ENCODE data around the gene WNT3A. TPM values are rescaled to one million over a fixed set of nuclear protein-coding genes. Genes with fewer than 3 reads are reported as not detected.
A peak's percentile ranks its signal among the peaks of the same experiment; 100 is the strongest.

Gene WNT3A
- total RNA-seq, 2 experiments from 2014 or later, result not detected

GRCh38 chr1:228079013-228079412 is 72.2 kb downstream of the WNT3A start:
- Mint-ChIP-seq H3K4me3 (no peak overlapping the region), H3K4me1 (ENCODE audit: low read depth) (peaks cover 18% of the 10 kb centered on the region), H3K36me3 (ENCODE audit: low read depth) (peaks cover 12% of the 10 kb centered on the region), H3K9me3 (no peaks in the 10 kb centered on the region), H3K27me3 (ENCODE audit: low read depth) (no peaks in the 10 kb centered on the region), H3K27ac (no peak overlapping the region)
- DNase-seq, result peak; percentile 2
- intact Hi-C loops (cut with micrococcal nuclease), result no loop called here
- CTCF ChIA-PET, result interaction anchor here (1.4 kb wide), 1 partner anchor 80 kb away, joined by 3 read pairs; no protein-coding TSS in a partner anchor

GRCh38 chr1:228079601-228080263 is 72.9 kb downstream of the WNT3A start:
- Mint-ChIP-seq H3K9me3 (no peaks in the 10 kb centered on the region), H3K36me3 (ENCODE audit: low read depth) (peaks cover 18% of the 10 kb centered on the region), H3K27ac (no peak overlapping the region), H3K27me3 (ENCODE audit: low read depth) (no peaks in the 10 kb centered on the region), H3K4me1 (ENCODE audit: low read depth) (peaks cover 25% of the 10 kb centered on the region), H3K4me3 (no peak overlapping the region)
- CTCF ChIA-PET, result interaction anchor here (1.4 kb wide), 1 partner anchor 80 kb away, joined by 3 read pairs; no protein-coding TSS in a partner anchor
- intact Hi-C loops (cut with micrococcal nuclease), result loop anchor here (5.0 kb wide), 1 partner anchor 77 kb away; no protein-coding TSS in a partner anchor
- DNase-seq, result no peak

- H3K27me3 Mint-ChIP-seq (ENCODE audit: low read depth), result no peaks in the 10 kb centered on the region
- CTCF ChIA-PET, result interaction anchor here (0.6 kb wide), 1 partner anchor 56 kb away, joined by 4 read pairs; no protein-coding TSS in a partner anchor
- intact Hi-C loops (cut with micrococcal nuclease), result loop anchor here (5.0 kb wide), 1 partner anchor 79 kb away; no protein-coding TSS in a partner anchor
Observed at GRCh38 chr1:228081144-228081543, 74.3 kb downstream of the WNT3A start.

GRCh38 chr1:228081578-228082213 is 74.9 kb downstream of the WNT3A start:
- no peaks in the 10 kb centered on the region for H3K9me3 Mint-ChIP-seq

More at GRCh38 chr1:228081144-228081543, 74.3 kb downstream of the WNT3A start:
- DNase-seq, result no peak
- peak overlapping the region; percentile 69 for H3K27ac Mint-ChIP-seq
- peak overlapping the region; percentile 93 for H3K4me3 Mint-ChIP-seq
- peaks cover 25% of the 10 kb centered on the region for H3K36me3 Mint-ChIP-seq (ENCODE audit: low read depth)
- peaks cover 39% of the 10 kb centered on the region for H3K4me1 Mint-ChIP-seq (ENCODE audit: low read depth)
- H3K9me3 Mint-ChIP-seq, result no peaks in the 10 kb centered on the region

GRCh38 chr1:228082214-228082917 is 75.6 kb downstream of the WNT3A start, which contains the start of gene ARF1:
TSS of gene ARF1 (plus strand) at chr1:228082708. CDS start at chr1:228097115, 14,407 bp downstream.
- CTCF ChIA-PET, result no interaction called here
- H3K9me3 Mint-ChIP-seq, result no peaks in the 10 kb centered on the region
- peak within 1 kb of the TSS; percentile 93 for H3K4me3 Mint-ChIP-seq
- peak within 1 kb of the TSS; percentile 96 for H3K27ac Mint-ChIP-seq
- no peaks in the 10 kb centered on the region for H3K27me3 Mint-ChIP-seq (ENCODE audit: low read depth)
- peak; percentile 89 for DNase-seq
- peaks cover 51% of the 10 kb centered on the region for H3K4me1 Mint-ChIP-seq (ENCODE audit: low read depth)
- peaks cover 28% of the 10 kb centered on the region for H3K36me3 Mint-ChIP-seq (ENCODE audit: low read depth)
- intact Hi-C loops (cut with micrococcal nuclease), result loop anchor here (1.0 to 5.0 kb wide), 8 partner anchors 21 to 376 kb away; partner anchors contain the start of genes C1orf35, GUK1 and MRPL55

More at GRCh38 chr1:228081578-228082213, 74.9 kb downstream of the WNT3A start:
- CTCF ChIA-PET, result interaction anchor here (0.6 kb wide), 1 partner anchor 56 kb away, joined by 4 read pairs; no protein-coding TSS in a partner anchor
- Mint-ChIP-seq H3K36me3 (ENCODE audit: low read depth) (peaks cover 28% of the 10 kb centered on the region), H3K4me1 (ENCODE audit: low read depth) (peaks cover 45% of the 10 kb centered on the region), H3K27me3 (ENCODE audit: low read depth) (no peaks in the 10 kb centered on the region), H3K4me3 (peak overlapping the region; percentile 93), H3K27ac (peak overlapping the region; percentile 69)
- DNase-seq, result no peak
- intact Hi-C loops (cut with micrococcal nuclease), result loop anchor here (1.0 to 5.0 kb wide), 8 partner anchors 22 to 377 kb away; partner anchors contain the start of genes C1orf35, GUK1 and MRPL55

- Mint-ChIP-seq H3K27ac (peak overlapping the region; percentile 96), H3K4me3 (peak overlapping the region; percentile 93), H3K4me1 (ENCODE audit: low read depth) (peaks cover 59% of the 10 kb centered on the region), H3K36me3 (ENCODE audit: low read depth) (peaks cover 35% of the 10 kb centered on the region), H3K9me3 (no peaks in the 10 kb centered on the region), H3K27me3 (ENCODE audit: low read depth) (no peaks in the 10 kb centered on the region)
- peak; percentile 58 for DNase-seq
- intact Hi-C loops (cut with micrococcal nuclease), result loop anchor here (1.0 to 5.0 kb wide), 8 partner anchors 20 to 376 kb away; partner anchors contain the start of genes C1orf35, GUK1 and MRPL55
- CTCF ChIA-PET, result interaction anchor here (1.0 to 1.1 kb wide), 2 partner anchors 12 to 82 kb away, joined by 3 read pairs; partner anchors contain the start of gene IBA57
Observed at GRCh38 chr1:228082918-228083870, 76.4 kb downstream of the WNT3A start.

- CTCF ChIA-PET, result interaction anchor here (1.0 to 1.1 kb wide), 2 partner anchors 11 to 81 kb away, joined by 3 read pairs; partner anchors contain the start of gene IBA57
- Mint-ChIP-seq H3K36me3 (ENCODE audit: low read depth) (peaks cover 39% of the 10 kb centered on the region), H3K27ac (peak overlapping the region; percentile 96), H3K4me3 (peak overlapping the region; percentile 93), H3K4me1 (ENCODE audit: low read depth) (peaks cover 64% of the 10 kb centered on the region), H3K9me3 (no peaks in the 10 kb centered on the region), H3K27me3 (ENCODE audit: low read depth) (no peaks in the 10 kb centered on the region)
- no peak for DNase-seq
- intact Hi-C loops (cut with micrococcal nuclease), result loop anchor here (2.0 to 5.0 kb wide), 4 partner anchors 82 to 375 kb away; a partner anchor contains a TSS
Observed at GRCh38 chr1:228083871-228084278, 77.1 kb downstream of the WNT3A start.

- CTCF ChIA-PET, result interaction anchor here (1.0 to 1.1 kb wide), 2 partner anchors 11 to 81 kb away, joined by 3 read pairs; partner anchors contain the start of gene IBA57
- intact Hi-C loops (cut with micrococcal nuclease), result loop anchor here (5.0 kb wide), 1 partner anchor 82 kb away; no protein-coding TSS in a partner anchor
- Mint-ChIP-seq H3K4me1 (ENCODE audit: low read depth) (peaks cover 66% of the 10 kb centered on the region), H3K27ac (peak overlapping the region; percentile 96), H3K36me3 (ENCODE audit: low read depth) (peaks cover 43% of the 10 kb centered on the region), H3K27me3 (ENCODE audit: low read depth) (no peaks in the 10 kb centered on the region), H3K4me3 (peak overlapping the region; percentile 93), H3K9me3 (no peaks in the 10 kb centered on the region)
- DNase-seq, result no peak
Observed at GRCh38 chr1:228084325-228084724, 77.5 kb downstream of the WNT3A start.

- no peaks in the 10 kb centered on the region for H3K27me3 Mint-ChIP-seq (ENCODE audit: low read depth)
- intact Hi-C loops (cut with micrococcal nuclease), result loop anchor here (5.0 kb wide), 1 partner anchor 82 kb away; no protein-coding TSS in a partner anchor
- peaks cover 69% of the 10 kb centered on the region for H3K4me1 Mint-ChIP-seq (ENCODE audit: low read depth)
- no peak for DNase-seq
- CTCF ChIA-PET, result interaction anchor here (1.1 kb wide), 1 partner anchor 80 kb away, joined by 3 read pairs; the partner anchor contains the start of gene IBA57
- H3K27ac Mint-ChIP-seq, result peak overlapping the region; percentile 96
- H3K4me3 Mint-ChIP-seq, result peak overlapping the region; percentile 93
- peaks cover 43% of the 10 kb centered on the region for H3K36me3 Mint-ChIP-seq (ENCODE audit: low read depth)
- H3K9me3 Mint-ChIP-seq, result no peaks in the 10 kb centered on the region
Observed at GRCh38 chr1:228084797-228085196, 78.0 kb downstream of the WNT3A start.

GRCh38 chr1:228085287-228085951 is 78.6 kb downstream of the WNT3A start:
- CTCF ChIA-PET, result no interaction called here
- peak overlapping the region; percentile 93 for H3K4me3 Mint-ChIP-seq
- peaks cover 71% of the 10 kb centered on the region for H3K4me1 Mint-ChIP-seq (ENCODE audit: low read depth)

More at GRCh38 chr1:228085287-228085951, 78.6 kb downstream of the WNT3A start:
- DNase-seq, result no peak
- peak overlapping the region; percentile 71 for H3K27ac Mint-ChIP-seq
- H3K36me3 Mint-ChIP-seq (ENCODE audit: low read depth), result peaks cover 45% of the 10 kb centered on the region
- intact Hi-C loops (cut with micrococcal nuclease), result no loop called here
- no peaks in the 10 kb centered on the region for H3K27me3 Mint-ChIP-seq (ENCODE audit: low read depth)
- no peaks in the 10 kb centered on the region for H3K9me3 Mint-ChIP-seq
